ENCODE results near the gene RBKS. TPM values are rescaled to one million over a fixed set of nuclear protein-coding genes. Genes with fewer than 3 reads are reported as not detected.

RBKS gene
- total RNA-seq, 2 donors from 2014 or later: 1.0 to 7.6 TPM

- H3K4me3 ChIP-seq: no peak overlapping the region
- TF ChIP-seq POLR2A (IDR thresholded peaks at IDR 0.05) (no peak), CTCF (IDR thresholded peaks at IDR 0.05) (no peak)
- no peaks in the 10 kb centered on the region for H3K36me3 ChIP-seq (replicated peaks in 1 of 2; ENCODE audit: insufficient read depth in 1 of 2, low read depth in 2 of 2)
- intact Hi-C loops (cut with DNase I): no loop called here
- no peak for DNase-seq
- no peaks in the 10 kb centered on the region for H3K27me3 ChIP-seq
- H3K9me3 ChIP-seq: no peaks in the 10 kb centered on the region
- H3K27ac ChIP-seq: no peak overlapping the region
- WGBS, 2 donors: 89% methylated on average over 1 of the region's 1 CpG
- H3K4me1 ChIP-seq: no peaks in the 10 kb centered on the region
- no peak for ATAC-seq
Observed at GRCh38 chr2:27782701-27783100, 107.5 kb downstream of the RBKS start.

DNA sequence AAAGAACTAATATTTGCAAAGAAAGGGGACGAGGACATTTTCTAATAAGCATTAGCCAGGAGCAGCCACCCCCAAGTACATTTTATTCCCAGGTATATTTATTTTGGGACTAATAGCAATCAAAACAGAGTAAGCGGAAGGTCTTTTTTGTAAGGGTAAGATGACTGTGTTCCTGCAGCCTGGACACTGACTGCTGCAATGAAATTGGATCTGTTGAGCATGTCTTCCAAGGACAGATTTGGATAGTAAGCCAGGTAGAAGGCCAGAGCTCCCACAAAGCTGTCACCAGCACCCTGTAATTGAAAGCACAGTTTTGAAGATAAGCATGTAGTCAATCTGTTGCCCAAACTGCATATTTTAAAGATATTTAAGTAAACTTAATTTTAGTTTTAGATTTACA is 108.7 kb downstream of the RBKS start:
- Histone ChIP-seq H3K4me3 (no peak overlapping the region), H3K9me3 (no peaks in the 10 kb centered on the region), H3K27ac (no peak overlapping the region), H3K27me3 (no peaks in the 10 kb centered on the region), H3K4me1 (no peaks in the 10 kb centered on the region), H3K36me3 (replicated peaks in 1 of 2; ENCODE audit: insufficient read depth in 1 of 2, low read depth in 2 of 2) (no peaks in the 10 kb centered on the region)
- WGBS, 2 donors: 48 to 67% methylated on average over 2 of the region's 2 CpGs
- ATAC-seq (no peak), DNase-seq (no peak)
- TF ChIP-seq POLR2A (IDR thresholded peaks at IDR 0.05) (no peak), CTCF (IDR thresholded peaks at IDR 0.05) (no peak)
- intact Hi-C loops (cut with DNase I): no loop called here

DNA sequence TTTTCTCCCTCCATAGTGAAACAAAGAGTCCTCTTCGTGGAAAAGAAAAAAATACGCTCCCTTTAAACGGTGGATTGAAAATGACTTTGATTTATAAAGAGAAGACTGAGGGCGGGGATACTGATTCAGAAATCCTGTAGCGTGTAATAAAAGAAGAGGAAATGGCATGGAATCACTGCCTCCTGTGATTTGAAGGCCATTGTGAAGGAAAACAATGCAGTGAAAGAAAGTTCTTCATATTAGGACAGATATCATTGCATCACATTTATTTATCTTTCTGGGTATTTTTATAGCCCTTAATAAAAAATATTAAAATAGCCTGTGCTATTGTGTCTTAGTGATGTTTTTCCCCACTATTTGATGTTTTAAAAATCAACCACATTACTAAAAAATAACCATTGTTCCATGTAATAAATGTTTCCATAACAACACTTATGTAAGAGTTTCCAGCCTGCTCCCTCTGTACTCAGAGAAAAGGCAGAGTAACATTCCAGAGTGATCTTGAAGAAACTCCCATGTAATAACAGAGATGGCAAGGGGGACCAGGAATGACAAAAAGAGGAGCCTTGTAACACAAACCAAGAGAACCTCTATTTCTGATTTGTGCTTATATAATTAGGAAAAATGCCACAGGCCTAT is 110.7 kb downstream of the RBKS start:
- no peak for ATAC-seq
- no peak for DNase-seq
- TF ChIP-seq CTCF (IDR thresholded peaks at IDR 0.05) (no peak), POLR2A (IDR thresholded peaks at IDR 0.05) (no peak)
- Histone ChIP-seq H3K9me3 (no peaks in the 10 kb centered on the region), H3K27me3 (no peaks in the 10 kb centered on the region), H3K4me3 (no peak overlapping the region), H3K27ac (peak overlapping the region in 1 of 4 donors; percentile 2), H3K4me1 (peaks cover 12% of the 10 kb centered on the region), H3K36me3 (replicated peaks in 1 of 2; ENCODE audit: insufficient read depth in 1 of 2, low read depth in 2 of 2) (no peaks in the 10 kb centered on the region)
- WGBS, 2 donors: 72 to 87% methylated on average over 5 of the region's 5 CpGs
- intact Hi-C loops (cut with DNase I): no loop called here

GRCh38 chr2:27776696-27777095 is 113.5 kb downstream of the RBKS start:
- ATAC-seq (no peak), DNase-seq (no peak)
- TF ChIP-seq POLR2A (IDR thresholded peaks at IDR 0.05) (no peak), CTCF (IDR thresholded peaks at IDR 0.05) (no peak)
- no peaks in the 10 kb centered on the region for H3K9me3 ChIP-seq
- no peaks in the 10 kb centered on the region for H3K27me3 ChIP-seq
- H3K36me3 ChIP-seq (replicated peaks in 1 of 2; ENCODE audit: insufficient read depth in 1 of 2, low read depth in 2 of 2): no peaks in the 10 kb centered on the region
- intact Hi-C loops (cut with DNase I): no loop called here
- no peak overlapping the region for H3K27ac ChIP-seq
- WGBS, 2 donors: 68 to 75% methylated on average over 3 of the region's 3 CpGs
- H3K4me1 ChIP-seq: peaks cover 36% of the 10 kb centered on the region
- no peak overlapping the region for H3K4me3 ChIP-seq

DNA sequence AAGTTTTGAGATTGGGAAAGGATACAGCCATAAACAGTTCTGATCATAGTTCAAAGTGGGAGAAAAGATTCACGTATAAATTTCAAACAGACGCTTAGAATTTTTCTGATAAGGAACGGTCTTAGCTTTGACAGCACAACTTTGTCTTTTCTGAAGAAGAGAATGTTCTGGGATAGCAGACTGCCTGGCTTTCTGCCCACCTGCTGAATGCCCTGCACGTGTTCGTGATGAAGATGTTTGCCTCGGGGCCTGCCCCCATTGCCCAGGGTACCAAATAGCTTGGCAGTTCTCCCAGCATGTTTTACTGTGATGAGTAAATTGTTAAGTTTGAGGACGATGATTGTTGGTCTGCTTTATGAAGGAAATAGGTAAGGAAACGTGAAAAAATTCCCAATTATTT is 114.1 kb downstream of the RBKS start:
- no peak for TF ChIP-seq POLR2A (IDR thresholded peaks at IDR 0.05)
- TF ChIP-seq CTCF (IDR thresholded peaks at IDR 0.05): no peak
- intact Hi-C loops (cut with DNase I): no loop called here
- 27 to 34% methylated on average over 8 of the region's 8 CpGs for WGBS, 2 donors
- Histone ChIP-seq H3K4me1 (peaks cover 37% of the 10 kb centered on the region), H3K27ac (peak overlapping the region in 1 of 4 donors; percentile 7), H3K9me3 (no peaks in the 10 kb centered on the region), H3K27me3 (no peaks in the 10 kb centered on the region), H3K36me3 (replicated peaks in 1 of 2; ENCODE audit: insufficient read depth in 1 of 2, low read depth in 2 of 2) (no peaks in the 10 kb centered on the region), H3K4me3 (no peak overlapping the region)
- ATAC-seq (no peak), DNase-seq (peak in 2 of 4 donors; percentile 32 to 38)
